ENCODE data around the gene EXOC6B. TPM values are rescaled to one million over a fixed set of nuclear protein-coding genes. Genes with fewer than 3 reads are reported as not detected.

The EXOC6B gene
- total RNA-seq, 1 experiment from 2014 or later = 33.7 TPM

DNA sequence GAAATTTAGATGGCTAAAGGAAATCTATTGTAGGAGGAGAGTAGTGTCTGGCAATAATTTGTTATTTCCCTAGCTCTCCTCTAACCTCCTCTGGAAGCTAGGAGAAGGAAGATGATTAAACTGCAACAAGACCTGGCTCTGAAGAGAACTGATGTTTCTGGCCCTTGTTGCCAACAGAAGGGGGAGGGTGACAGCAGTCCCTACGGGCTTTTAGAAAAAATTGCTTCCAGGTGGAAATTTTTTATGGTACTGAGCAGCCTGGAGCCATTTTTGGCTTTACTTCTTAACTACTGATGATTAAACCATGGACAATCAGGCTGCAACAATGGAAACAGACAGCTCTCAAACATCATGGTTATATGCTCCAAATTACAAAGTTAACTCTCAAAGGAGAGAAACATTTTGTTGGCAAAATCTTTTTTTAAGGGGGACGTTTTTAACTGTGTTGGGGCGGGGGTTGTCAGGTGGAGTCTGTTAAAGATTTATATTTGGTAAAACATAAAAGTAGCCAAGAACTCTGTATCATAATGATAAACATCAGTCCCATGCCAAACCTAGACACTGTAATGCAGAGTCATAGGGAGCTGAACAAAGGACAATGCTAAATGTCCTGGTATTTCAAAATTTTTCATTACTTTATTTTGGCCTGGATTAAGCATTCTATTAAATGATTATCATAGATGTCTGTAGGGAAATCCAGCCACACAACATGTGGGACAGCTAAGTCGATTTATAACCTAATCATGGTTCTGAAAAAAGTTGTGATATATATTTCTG is 70.0 kb downstream of the EXOC6B start:
- Mint-ChIP-seq H3K4me3 (no peak overlapping the region), H3K27ac (0 out of 2 replicates have a peak overlapping the region, but pooled peaks have one; percentile 0), H3K9me3 (no peaks in the 10 kb centered on the region), H3K27me3 (ENCODE audit: low read depth) (no peaks in the 10 kb centered on the region), H3K4me1 (peaks cover 13% of the 10 kb centered on the region), H3K36me3 (no peaks in the 10 kb centered on the region)
- ChIA-PET CTCF (interaction anchor here (1.5 kb wide), 1 partner anchor 107 kb away, joined by 5 read pairs; no protein-coding TSS in a partner anchor), POLR2A (no interaction called here)
- DNase-seq (ENCODE audit: low spot score) (no peak), ATAC-seq (no peak)
- TF ChIP-seq ZNF121 (CRISPR knock-in tag; IDR thresholded peaks at IDR 0.05) (no peak), JUN (CRISPR knock-in tag; IDR thresholded peaks at IDR 0.05) (no peak), ZNF532 (CRISPR knock-in tag; IDR thresholded peaks at IDR 0.05; ENCODE audit: borderline replicate concordance) (no peak), ZNF263 (CRISPR knock-in tag; IDR thresholded peaks at IDR 0.05; ENCODE audit: low read depth) (no peak), ZNF396 (CRISPR knock-in tag; IDR thresholded peaks at IDR 0.05; ENCODE audit: borderline replicate concordance) (no peak), ESRRA (CRISPR knock-in tag; IDR thresholded peaks at IDR 0.05; ENCODE audit: borderline replicate concordance) (no peak), E2F4 (CRISPR knock-in tag; IDR thresholded peaks at IDR 0.05; ENCODE audit: borderline replicate concordance, low read depth) (no peak), ZSCAN18 (CRISPR knock-in tag; IDR thresholded peaks at IDR 0.05) (no peak), TP53 (CRISPR knock-in tag; IDR thresholded peaks at IDR 0.05) (no peak), ERG (CRISPR knock-in tag; IDR thresholded peaks at IDR 0.05) (no peak), FOXK1 (CRISPR knock-in tag; IDR thresholded peaks at IDR 0.05) (no peak)
- TF ChIP-seq, protein P1, sequence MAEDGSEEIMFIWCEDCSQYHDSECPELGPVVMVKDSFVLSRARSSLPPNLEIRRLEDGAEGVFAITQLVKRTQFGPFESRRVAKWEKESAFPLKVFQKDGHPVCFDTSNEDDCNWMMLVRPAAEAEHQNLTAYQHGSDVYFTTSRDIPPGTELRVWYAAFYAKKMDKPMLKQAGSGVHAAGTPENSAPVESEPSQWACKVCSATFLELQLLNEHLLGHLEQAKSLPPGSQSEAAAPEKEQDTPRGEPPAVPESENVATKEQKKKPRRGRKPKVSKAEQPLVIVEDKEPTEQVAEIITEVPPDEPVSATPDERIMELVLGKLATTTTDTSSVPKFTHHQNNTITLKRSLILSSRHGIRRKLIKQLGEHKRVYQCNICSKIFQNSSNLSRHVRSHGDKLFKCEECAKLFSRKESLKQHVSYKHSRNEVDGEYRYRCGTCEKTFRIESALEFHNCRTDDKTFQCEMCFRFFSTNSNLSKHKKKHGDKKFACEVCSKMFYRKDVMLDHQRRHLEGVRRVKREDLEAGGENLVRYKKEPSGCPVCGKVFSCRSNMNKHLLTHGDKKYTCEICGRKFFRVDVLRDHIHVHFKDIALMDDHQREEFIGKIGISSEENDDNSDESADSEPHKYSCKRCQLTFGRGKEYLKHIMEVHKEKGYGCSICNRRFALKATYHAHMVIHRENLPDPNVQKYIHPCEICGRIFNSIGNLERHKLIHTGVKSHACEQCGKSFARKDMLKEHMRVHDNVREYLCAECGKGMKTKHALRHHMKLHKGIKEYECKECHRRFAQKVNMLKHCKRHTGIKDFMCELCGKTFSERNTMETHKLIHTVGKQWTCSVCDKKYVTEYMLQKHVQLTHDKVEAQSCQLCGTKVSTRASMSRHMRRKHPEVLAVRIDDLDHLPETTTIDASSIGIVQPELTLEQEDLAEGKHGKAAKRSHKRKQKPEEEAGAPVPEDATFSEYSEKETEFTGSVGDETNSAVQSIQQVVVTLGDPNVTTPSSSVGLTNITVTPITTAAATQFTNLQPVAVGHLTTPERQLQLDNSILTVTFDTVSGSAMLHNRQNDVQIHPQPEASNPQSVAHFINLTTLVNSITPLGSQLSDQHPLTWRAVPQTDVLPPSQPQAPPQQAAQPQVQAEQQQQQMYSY (CRISPR knock-in tag; IDR thresholded peaks at IDR 0.05) = no peak
